ENCODE measurements around the gene SSBP2. TPM values are rescaled to one million over a fixed set of nuclear protein-coding genes. Genes with fewer than 3 reads are reported as not detected.

SSBP2 gene
- total RNA-seq, 2 donors from 2014 or later: 39.6 to 43.9 TPM

- H3K9me3 ChIP-seq (ENCODE audit: control insufficient read depth, low read length, poor library complexity, severe bottlenecking): no peaks in the 10 kb centered on the region
- no peak for DNase-seq
- Mint-ChIP-seq H3K27ac (no peak overlapping the region), H3K4me1 (peaks cover 9% of the 10 kb centered on the region), H3K27me3 (no peaks in the 10 kb centered on the region), H3K36me3 (ENCODE audit: low read depth) (peaks cover 3% of the 10 kb centered on the region), H3K4me3 (no peak overlapping the region)
- no peak for ATAC-seq
Observed at GRCh38 chr5:81429985-81430384, 320.9 kb downstream of the SSBP2 start.

- Mint-ChIP-seq H3K27me3 (no peaks in the 10 kb centered on the region), H3K4me1 (peaks cover 6% of the 10 kb centered on the region), H3K36me3 (ENCODE audit: low read depth) (no peaks in the 10 kb centered on the region), H3K4me3 (no peak overlapping the region), H3K27ac (no peak overlapping the region)
- DNase-seq (no peak), ATAC-seq (no peak)
- no peaks in the 10 kb centered on the region for H3K9me3 ChIP-seq (ENCODE audit: control insufficient read depth, low read length, poor library complexity, severe bottlenecking)
Observed at GRCh38 chr5:81429363-81429762, 321.5 kb downstream of the SSBP2 start.

GRCh38 chr5:81428861-81429260 is 322.0 kb downstream of the SSBP2 start:
- no peaks in the 10 kb centered on the region for H3K27me3 Mint-ChIP-seq
- ATAC-seq (no peak), DNase-seq (no peak)
- no peaks in the 10 kb centered on the region for H3K36me3 Mint-ChIP-seq (ENCODE audit: low read depth)
- peaks cover 6% of the 10 kb centered on the region for H3K4me1 Mint-ChIP-seq
- no peak overlapping the region for H3K4me3 Mint-ChIP-seq
- H3K27ac Mint-ChIP-seq: peak overlapping the region; percentile 37
- no peaks in the 10 kb centered on the region for H3K9me3 ChIP-seq (ENCODE audit: control insufficient read depth, low read length, poor library complexity, severe bottlenecking)

GRCh38 chr5:81428446-81428845 is 322.5 kb downstream of the SSBP2 start:
- H3K27ac Mint-ChIP-seq: peak overlapping the region; percentile 37

GRCh38 chr5:81427566-81427965 is 323.3 kb downstream of the SSBP2 start:
- Mint-ChIP-seq H3K27ac (no peak overlapping the region), H3K4me1 (peaks cover 6% of the 10 kb centered on the region), H3K4me3 (no peak overlapping the region), H3K36me3 (ENCODE audit: low read depth) (peaks cover under 1% of the 10 kb centered on the region), H3K27me3 (no peaks in the 10 kb centered on the region)
- ATAC-seq: no peak
- H3K9me3 ChIP-seq (ENCODE audit: control insufficient read depth, low read length, poor library complexity, severe bottlenecking): no peaks in the 10 kb centered on the region
- DNase-seq: no peak

More at GRCh38 chr5:81428446-81428845, 322.5 kb downstream of the SSBP2 start:
- no peak overlapping the region for H3K4me3 Mint-ChIP-seq
- DNase-seq (no peak), ATAC-seq (no peak)
- H3K36me3 Mint-ChIP-seq (ENCODE audit: low read depth): no peaks in the 10 kb centered on the region
- no peaks in the 10 kb centered on the region for H3K27me3 Mint-ChIP-seq
- H3K9me3 ChIP-seq (ENCODE audit: control insufficient read depth, low read length, poor library complexity, severe bottlenecking): no peaks in the 10 kb centered on the region
- peaks cover 6% of the 10 kb centered on the region for H3K4me1 Mint-ChIP-seq

GRCh38 chr5:81426359-81427030 is 324.4 kb downstream of the SSBP2 start:
- peak overlapping the region; percentile 21 for H3K27ac Mint-ChIP-seq

GRCh38 chr5:81425569-81425968 is 325.3 kb downstream of the SSBP2 start:
- no peaks in the 10 kb centered on the region for H3K27me3 Mint-ChIP-seq
- H3K36me3 Mint-ChIP-seq (ENCODE audit: low read depth): peaks cover 5% of the 10 kb centered on the region
- H3K4me3 Mint-ChIP-seq: no peak overlapping the region
- no peak for DNase-seq
- H3K9me3 ChIP-seq (ENCODE audit: control insufficient read depth, low read length, poor library complexity, severe bottlenecking): no peaks in the 10 kb centered on the region
- H3K27ac Mint-ChIP-seq: peak overlapping the region; percentile 21
- peak; percentile 65 for ATAC-seq
- peaks cover 9% of the 10 kb centered on the region for H3K4me1 Mint-ChIP-seq

More at GRCh38 chr5:81426359-81427030, 324.4 kb downstream of the SSBP2 start:
- H3K27me3 Mint-ChIP-seq: no peaks in the 10 kb centered on the region
- H3K36me3 Mint-ChIP-seq (ENCODE audit: low read depth): peaks cover 5% of the 10 kb centered on the region
- peaks cover 6% of the 10 kb centered on the region for H3K4me1 Mint-ChIP-seq
- H3K4me3 Mint-ChIP-seq: no peak overlapping the region
- no peak for ATAC-seq
- DNase-seq: no peak
- no peaks in the 10 kb centered on the region for H3K9me3 ChIP-seq (ENCODE audit: control insufficient read depth, low read length, poor library complexity, severe bottlenecking)

GRCh38 chr5:81424728-81425127 is 326.2 kb downstream of the SSBP2 start:
- H3K9me3 ChIP-seq (ENCODE audit: control insufficient read depth, low read length, poor library complexity, severe bottlenecking): no peaks in the 10 kb centered on the region
- DNase-seq: no peak
- H3K36me3 Mint-ChIP-seq (ENCODE audit: low read depth): peaks cover 5% of the 10 kb centered on the region
- H3K4me3 Mint-ChIP-seq: no peak overlapping the region
- H3K27me3 Mint-ChIP-seq: no peaks in the 10 kb centered on the region
- H3K27ac Mint-ChIP-seq: no peak overlapping the region
- ATAC-seq: no peak
- peaks cover 12% of the 10 kb centered on the region for H3K4me1 Mint-ChIP-seq

- peaks cover 5% of the 10 kb centered on the region for H3K36me3 Mint-ChIP-seq (ENCODE audit: low read depth)
- no peak overlapping the region for H3K27ac Mint-ChIP-seq
- no peaks in the 10 kb centered on the region for H3K27me3 Mint-ChIP-seq
- DNase-seq: no peak
- no peaks in the 10 kb centered on the region for H3K9me3 ChIP-seq (ENCODE audit: control insufficient read depth, low read length, poor library complexity, severe bottlenecking)
- no peak for ATAC-seq
- no peak overlapping the region for H3K4me3 Mint-ChIP-seq
- H3K4me1 Mint-ChIP-seq: peaks cover 12% of the 10 kb centered on the region
Observed at GRCh38 chr5:81422671-81423070, 328.2 kb downstream of the SSBP2 start.

- H3K4me3 Mint-ChIP-seq: no peak overlapping the region
- H3K36me3 Mint-ChIP-seq (ENCODE audit: low read depth): peaks cover 5% of the 10 kb centered on the region
- H3K27me3 Mint-ChIP-seq: no peaks in the 10 kb centered on the region
- peaks cover 6% of the 10 kb centered on the region for H3K4me1 Mint-ChIP-seq
- no peak overlapping the region for H3K27ac Mint-ChIP-seq
- no peak for ATAC-seq
- DNase-seq: no peak
- H3K9me3 ChIP-seq (ENCODE audit: control insufficient read depth, low read length, poor library complexity, severe bottlenecking): no peaks in the 10 kb centered on the region
Observed at GRCh38 chr5:81420039-81420667, 330.7 kb downstream of the SSBP2 start.

GRCh38 chr5:81418606-81419005 is 332.3 kb downstream of the SSBP2 start:
- H3K36me3 Mint-ChIP-seq (ENCODE audit: low read depth): peaks cover 5% of the 10 kb centered on the region
- H3K4me3 Mint-ChIP-seq: no peak overlapping the region
- no peak for DNase-seq
- no peak for ATAC-seq
- no peak overlapping the region for H3K27ac Mint-ChIP-seq
- H3K4me1 Mint-ChIP-seq: peaks cover 6% of the 10 kb centered on the region
- no peaks in the 10 kb centered on the region for H3K9me3 ChIP-seq (ENCODE audit: control insufficient read depth, low read length, poor library complexity, severe bottlenecking)
- no peaks in the 10 kb centered on the region for H3K27me3 Mint-ChIP-seq

- ATAC-seq (no peak), DNase-seq (no peak)
- Mint-ChIP-seq H3K4me3 (no peak overlapping the region), H3K27me3 (no peaks in the 10 kb centered on the region), H3K36me3 (ENCODE audit: low read depth) (no peaks in the 10 kb centered on the region), H3K4me1 (peaks cover 6% of the 10 kb centered on the region), H3K27ac (no peak overlapping the region)
- H3K9me3 ChIP-seq (ENCODE audit: control insufficient read depth, low read length, poor library complexity, severe bottlenecking): no peaks in the 10 kb centered on the region
Observed at GRCh38 chr5:81417052-81417451, 333.8 kb downstream of the SSBP2 start.

- DNase-seq (no peak), ATAC-seq (no peak)
- H3K4me1 Mint-ChIP-seq: no peaks in the 10 kb centered on the region
- H3K36me3 Mint-ChIP-seq (ENCODE audit: low read depth): no peaks in the 10 kb centered on the region
- H3K27me3 Mint-ChIP-seq: no peaks in the 10 kb centered on the region
- H3K27ac Mint-ChIP-seq: no peak overlapping the region
- H3K9me3 ChIP-seq (ENCODE audit: control insufficient read depth, low read length, poor library complexity, severe bottlenecking): no peaks in the 10 kb centered on the region
- no peak overlapping the region for H3K4me3 Mint-ChIP-seq
Observed at GRCh38 chr5:81409896-81410295, 341.0 kb downstream of the SSBP2 start.

GRCh38 chr5:81409361-81409760 is 341.5 kb downstream of the SSBP2 start:
- no peaks in the 10 kb centered on the region for H3K36me3 Mint-ChIP-seq (ENCODE audit: low read depth)
- no peaks in the 10 kb centered on the region for H3K27me3 Mint-ChIP-seq
- ATAC-seq (no peak), DNase-seq (no peak)
- H3K4me3 Mint-ChIP-seq: no peak overlapping the region
- no peaks in the 10 kb centered on the region for H3K4me1 Mint-ChIP-seq
- H3K27ac Mint-ChIP-seq: no peak overlapping the region
- H3K9me3 ChIP-seq (ENCODE audit: control insufficient read depth, low read length, poor library complexity, severe bottlenecking): no peaks in the 10 kb centered on the region
